Muscle layer of colon (tissue), 2 donors: Measurements from ENCODE around the gene LYPLA2.
A peak's percentile ranks its signal among the peaks of the same experiment; 100 is the strongest.

Experiments used
- H3K27ac ChIP-seq: one replicate; pipeline ENCODE4 v1.7.0; 2013; ENCODE audit warnings: low read depth, mild to moderate bottlenecking, low read length, moderate library complexity
- H3K27me3 ChIP-seq, 2 donors: one replicate each; pipeline ENCODE4 v1.7.0; 2013; ENCODE audit warnings: low read length in 2 of 2, mild to moderate bottlenecking in 2 of 2; ENCODE audit not compliant: insufficient read depth in 2 of 2, control insufficient read depth in 1 of 2
- H3K36me3 ChIP-seq: one replicate; pipeline ENCODE4 v1.7.0; 2013; ENCODE audit warnings: mild to moderate bottlenecking, low read length; ENCODE audit not compliant: insufficient read depth
- H3K4me1 ChIP-seq: one replicate; pipeline ENCODE4 v1.7.0; 2013; ENCODE audit warnings: mild to moderate bottlenecking, low read length; ENCODE audit not compliant: insufficient read depth
- H3K4me3 ChIP-seq, 2 donors: one replicate each; pipeline ENCODE4 v1.7.0; 2013; ENCODE audit warnings: low read length in 2 of 2, low read depth in 1 of 2, mild to moderate bottlenecking in 1 of 2, moderate library complexity in 1 of 2
- H3K9ac ChIP-seq: one replicate; pipeline ENCODE4 v1.7.0; 2013; ENCODE audit warnings: low read length
- H3K9me3 ChIP-seq: one replicate; pipeline ENCODE4 v1.7.0; 2013; ENCODE audit warnings: mild to moderate bottlenecking, low read length
- donor health status: abdominal sarcoma.
- donor health status: Adenocarcinoma of cecum.

LYPLA2 gene

GRCh38 chr1:23790696-23791515, at the start of gene LYPLA2:
Gene LYPLA2, plus strand, starts transcription at chr1:23791145. Its CDS starts 1,538 bp downstream, at chr1:23792683.
- peaks cover 30% of the 10 kb centered on the region for H3K4me1 ChIP-seq
- H3K9ac ChIP-seq: peak within 1 kb of the TSS; percentile 86
- no peaks in the 10 kb centered on the region for H3K9me3 ChIP-seq
- peaks cover 33% of the 10 kb centered on the region for H3K36me3 ChIP-seq
- no peaks in the 10 kb centered on the region for H3K27me3 ChIP-seq
- H3K4me3 ChIP-seq: peak within 1 kb of the TSS; percentile 69 to 70
- H3K27ac ChIP-seq: peak within 1 kb of the TSS; percentile 83

DNA sequence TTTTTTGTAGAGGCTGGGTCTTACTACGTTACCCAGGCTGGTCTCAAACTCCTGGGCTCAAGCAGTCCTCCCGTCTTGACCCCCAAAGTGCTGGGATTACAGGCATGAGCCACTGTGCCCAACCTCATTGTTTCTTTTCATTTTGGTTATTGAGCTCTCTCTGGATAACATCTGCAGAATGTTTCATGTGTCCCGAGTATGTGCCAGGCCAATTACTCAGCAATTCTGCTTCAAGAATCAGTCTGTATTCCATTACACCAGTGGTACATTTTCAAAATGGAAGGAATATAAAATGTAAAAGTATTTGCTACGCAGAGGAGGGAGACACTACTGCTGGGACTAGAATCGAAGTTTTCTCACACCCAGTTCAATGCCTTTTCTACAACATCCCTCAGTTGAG, 49.3 kb upstream of the LYPLA2 start:
- Histone ChIP-seq H3K27ac (no peak overlapping the region), H3K9me3 (no peaks in the 10 kb centered on the region), H3K36me3 (no peaks in the 10 kb centered on the region), H3K4me1 (peaks cover 17% of the 10 kb centered on the region), H3K9ac (no peak overlapping the region), H3K4me3 (no peak overlapping the region), H3K27me3 (no peaks in the 10 kb centered on the region)

DNA sequence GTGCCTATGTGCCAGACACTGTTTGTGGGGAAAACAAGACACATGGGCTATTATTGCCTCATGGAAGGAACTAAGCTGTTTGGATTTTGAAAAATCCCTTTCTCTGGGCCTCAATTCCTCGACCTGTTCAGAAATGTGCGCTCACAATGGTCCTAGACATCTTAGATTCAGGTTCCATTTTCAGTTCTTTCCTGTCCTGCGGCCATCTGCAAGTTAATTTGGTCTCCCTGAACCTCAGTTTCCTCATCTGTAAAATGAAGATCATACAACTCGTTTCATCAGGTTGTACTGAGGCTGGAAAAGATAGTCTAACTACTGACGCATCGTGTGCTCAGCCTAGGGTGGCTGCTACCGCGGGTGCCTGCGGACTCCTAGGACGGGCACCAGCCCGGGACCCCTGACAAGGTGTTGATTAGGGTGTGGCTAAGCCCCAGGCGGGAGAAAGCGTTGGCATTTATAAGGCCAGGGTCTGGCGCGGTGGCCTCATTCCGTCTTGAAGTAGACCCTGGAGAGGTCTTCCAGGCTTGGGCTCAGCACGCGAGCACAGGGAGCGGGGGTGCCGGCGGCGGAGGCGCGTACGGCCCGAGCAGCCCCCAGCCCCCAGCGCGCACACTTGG, 48.2 kb upstream of the LYPLA2 start:
- H3K36me3 ChIP-seq: no peaks in the 10 kb centered on the region
- no peaks in the 10 kb centered on the region for H3K27me3 ChIP-seq
- peak overlapping the region; percentile 92 for H3K27ac ChIP-seq
- peak overlapping the region; percentile 59 to 89 for H3K4me3 ChIP-seq
- H3K4me1 ChIP-seq: peaks cover 21% of the 10 kb centered on the region
- H3K9me3 ChIP-seq: no peaks in the 10 kb centered on the region
- H3K9ac ChIP-seq: peak overlapping the region; percentile 66

- Histone ChIP-seq H3K27ac (peak within 1 kb of the TSS; percentile 92), H3K9ac (peak within 1 kb of the TSS; percentile 66), H3K4me1 (peaks cover 27% of the 10 kb centered on the region), H3K4me3 (peak within 1 kb of the TSS; percentile 59 to 89), H3K27me3 (no peaks in the 10 kb centered on the region), H3K9me3 (no peaks in the 10 kb centered on the region), H3K36me3 (no peaks in the 10 kb centered on the region)
Measured at GRCh38 chr1:23743287-23744152, 47.4 kb upstream of the LYPLA2 start, which contains the start of gene ELOA. Gene ELOA, plus strand, starts transcription at chr1:23743471. Its CDS starts 33 bp downstream, at chr1:23743504.

- H3K27me3 ChIP-seq: no peaks in the 10 kb centered on the region
- H3K4me3 ChIP-seq: no peak overlapping the region
- H3K4me1 ChIP-seq: peaks cover 28% of the 10 kb centered on the region
- no peaks in the 10 kb centered on the region for H3K9me3 ChIP-seq
- H3K36me3 ChIP-seq: peaks cover 5% of the 10 kb centered on the region
- H3K27ac ChIP-seq: no peak overlapping the region
- no peak overlapping the region for H3K9ac ChIP-seq
Measured at GRCh38 chr1:23745515-23745914, 45.4 kb upstream of the LYPLA2 start.

- Histone ChIP-seq H3K9me3 (no peaks in the 10 kb centered on the region), H3K9ac (no peak overlapping the region), H3K4me3 (no peak overlapping the region), H3K36me3 (peaks cover 30% of the 10 kb centered on the region), H3K4me1 (peaks cover 23% of the 10 kb centered on the region), H3K27me3 (no peaks in the 10 kb centered on the region), H3K27ac (no peak overlapping the region)
Measured at GRCh38 chr1:23748016-23748415, 42.9 kb upstream of the LYPLA2 start.

DNA sequence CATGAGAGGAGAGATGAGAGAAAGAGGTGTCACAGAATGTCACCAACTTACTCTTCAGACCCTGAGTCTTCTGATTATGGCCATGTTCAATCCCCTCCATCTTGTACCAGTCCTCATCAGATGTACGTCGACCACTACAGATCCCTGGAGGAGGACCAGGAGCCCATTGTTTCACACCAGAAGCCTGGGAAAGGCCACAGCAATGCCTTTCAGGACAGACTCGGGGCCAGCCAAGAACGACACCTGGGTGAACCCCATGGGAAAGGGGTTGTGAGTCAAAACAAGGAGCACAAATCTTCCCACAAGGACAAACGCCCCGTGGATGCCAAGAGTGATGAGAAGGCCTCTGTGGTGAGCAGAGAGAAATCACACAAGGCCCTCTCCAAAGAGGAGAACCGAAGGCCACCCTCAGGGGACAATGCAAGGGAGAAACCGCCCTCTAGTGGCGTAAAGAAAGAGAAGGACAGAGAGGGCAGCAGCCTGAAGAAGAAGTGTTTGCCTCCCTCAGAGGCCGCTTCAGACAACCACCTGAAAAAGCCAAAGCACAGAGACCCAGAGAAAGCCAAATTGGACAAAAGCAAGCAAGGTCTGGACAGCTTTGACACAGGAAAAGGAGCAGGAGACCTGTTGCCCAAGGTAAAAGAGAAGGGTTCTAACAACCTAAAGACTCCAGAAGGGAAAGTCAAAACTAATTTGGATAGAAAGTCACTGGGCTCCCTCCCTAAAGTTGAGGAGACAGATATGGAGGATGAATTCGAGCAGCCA, 39.7 kb upstream of the LYPLA2 start:
- no peak overlapping the region for H3K27ac ChIP-seq
- H3K36me3 ChIP-seq: peaks cover 62% of the 10 kb centered on the region
- no peak overlapping the region for H3K9ac ChIP-seq
- no peaks in the 10 kb centered on the region for H3K9me3 ChIP-seq
- no peak overlapping the region for H3K4me3 ChIP-seq
- H3K4me1 ChIP-seq: peaks cover 12% of the 10 kb centered on the region
- no peaks in the 10 kb centered on the region for H3K27me3 ChIP-seq

- no peak overlapping the region for H3K4me3 ChIP-seq
- no peaks in the 10 kb centered on the region for H3K27me3 ChIP-seq
- H3K36me3 ChIP-seq: peaks cover 68% of the 10 kb centered on the region
- H3K9ac ChIP-seq: no peak overlapping the region
- H3K4me1 ChIP-seq: peaks cover 12% of the 10 kb centered on the region
- H3K9me3 ChIP-seq: no peaks in the 10 kb centered on the region
- H3K27ac ChIP-seq: no peak overlapping the region
Measured at GRCh38 chr1:23751815-23752200, 39.1 kb upstream of the LYPLA2 start.

- H3K9me3 ChIP-seq: no peaks in the 10 kb centered on the region
- H3K36me3 ChIP-seq: peaks cover 73% of the 10 kb centered on the region
- H3K9ac ChIP-seq: no peak overlapping the region
- H3K27ac ChIP-seq: no peak overlapping the region
- H3K4me3 ChIP-seq: no peak overlapping the region
- H3K4me1 ChIP-seq: peaks cover 6% of the 10 kb centered on the region
- no peaks in the 10 kb centered on the region for H3K27me3 ChIP-seq
Measured at GRCh38 chr1:23752909-23753308, 38.0 kb upstream of the LYPLA2 start.

DNA sequence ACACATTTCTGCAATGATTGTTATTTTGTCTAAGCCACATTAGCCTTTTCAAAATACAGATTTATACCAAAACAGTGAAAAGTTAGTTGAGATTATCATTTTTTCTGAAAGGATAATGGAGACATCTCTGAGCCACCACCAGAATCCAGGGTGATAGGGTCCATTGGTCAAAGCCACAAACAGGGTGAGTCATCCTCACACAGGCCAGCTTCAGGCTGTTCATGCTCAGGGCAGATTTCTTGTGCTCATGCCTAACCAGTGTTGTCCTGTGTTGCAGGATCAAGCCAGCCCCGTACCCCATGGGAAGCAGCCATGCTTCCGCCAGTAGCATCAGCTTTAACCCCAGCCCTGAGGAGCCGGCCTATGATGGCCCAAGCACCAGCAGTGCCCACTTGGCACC, 34.3 kb upstream of the LYPLA2 start:
- Histone ChIP-seq H3K36me3 (peaks cover 90% of the 10 kb centered on the region), H3K27ac (no peak overlapping the region)

More for the DNA sequence above, 34.3 kb upstream of the LYPLA2 start:
- no peaks in the 10 kb centered on the region for H3K27me3 ChIP-seq
- H3K9ac ChIP-seq: no peak overlapping the region
- H3K9me3 ChIP-seq: no peaks in the 10 kb centered on the region
- H3K4me3 ChIP-seq: no peak overlapping the region
- peaks cover 13% of the 10 kb centered on the region for H3K4me1 ChIP-seq
